SK-N-SH treated with all-trans-retinoic acid at 6 μM for 48 hours (cell line): ENCODE measurements around the gene CCL14.

Source experiments
- ATAC-seq: fragments of 200-7000 bp; cut with Tn5 transposase; 3 replicates; pipeline ENCODE4 v1.9.1; 2020; ENCODE audit warnings: mild to moderate bottlenecking, moderate library complexity
- ARNTL ChIP-seq: fragments of 450-650 bp; formaldehyde crosslinking; IDR thresholded peaks from 2 replicates; pipeline ENCODE4 v1.5.0; 2020; ENCODE audit warnings: low read depth, mild to moderate bottlenecking, moderate library complexity, borderline replicate concordance
- BACH2 ChIP-seq: fragments of 250-450 bp; sonication (Bioruptor Pico); IDR thresholded peaks from 2 replicates; pipeline ENCODE4 v1.9.0; 2021; ENCODE audit warnings: mild to moderate bottlenecking, borderline replicate concordance
- CSDC2 ChIP-seq: fragments of 250-450 bp; sonication (Bioruptor Pico); IDR thresholded peaks from 2 replicates; pipeline ENCODE4 v1.5.0; 2020; ENCODE audit warnings: mild to moderate bottlenecking, moderate library complexity
- ESRRG ChIP-seq: fragments of 250-450 bp; sonication (Bioruptor Pico); IDR thresholded peaks from 2 replicates; pipeline ENCODE4 v1.6.1; 2021; ENCODE audit warnings: mild to moderate bottlenecking
- GLIS3 ChIP-seq: fragments of 250-450 bp; sonication (Bioruptor Pico); IDR thresholded peaks from 2 replicates; pipeline ENCODE4 v1.5.0; 2020; ENCODE audit warnings: mild to moderate bottlenecking, moderate library complexity
- ISL1 ChIP-seq: fragments of 250-450 bp; sonication (Bioruptor Pico); IDR thresholded peaks from 2 replicates; pipeline ENCODE4 v2.1.2; 2022; ENCODE audit warnings: mild to moderate bottlenecking, moderate library complexity
- OSR1 ChIP-seq: fragments of 250-450 bp; sonication (Bioruptor Pico); IDR thresholded peaks from 2 replicates; pipeline ENCODE4 v1.8.0; 2022; ENCODE audit warnings: moderate library complexity, mild to moderate bottlenecking, inconsistent platforms
- PPARA ChIP-seq: fragments of 250-450 bp; sonication (Bioruptor Pico); IDR thresholded peaks from 2 replicates; pipeline ENCODE4 v1.5.0; 2020; ENCODE audit warnings: mild to moderate bottlenecking, borderline replicate concordance
- SNAI2 ChIP-seq: fragments of 250-450 bp; sonication (Bioruptor Pico); IDR thresholded peaks from 2 replicates; pipeline ENCODE4 v1.5.0; 2020; ENCODE audit warnings: mild to moderate bottlenecking, moderate library complexity
- TCF4 ChIP-seq: fragments of 250-450 bp; sonication (Bioruptor Pico); IDR thresholded peaks from 2 replicates; pipeline ENCODE4 v1.8.0; 2021; ENCODE audit warnings: mild to moderate bottlenecking, moderate library complexity, borderline replicate concordance
- TOX ChIP-seq: fragments of 250-450 bp; sonication (Bioruptor Pico); IDR thresholded peaks from 2 replicates; pipeline ENCODE4 v1.8.0; 2021; ENCODE audit warnings: mild to moderate bottlenecking, moderate library complexity, borderline replicate concordance
- ZFP3 ChIP-seq: fragments of 250-450 bp; sonication (Bioruptor Pico); IDR thresholded peaks from 2 replicates; pipeline ENCODE4 v1.5.0; 2020; ENCODE audit warnings: mild to moderate bottlenecking, moderate library complexity
- ZNF565 ChIP-seq: fragments of 450-650 bp; formaldehyde crosslinking; conservative IDR thresholded peaks from 2 replicates; pipeline ENCODE4 v1.5.0; 2020; ENCODE audit warnings: low read depth, mild to moderate bottlenecking, moderate library complexity
- ZNF70 ChIP-seq: fragments of 450-650 bp; formaldehyde crosslinking; IDR thresholded peaks from 2 replicates; pipeline ENCODE4 v1.5.0; 2020; ENCODE audit warnings: mild to moderate bottlenecking, moderate library complexity
- ZNF8 ChIP-seq: fragments of 450-650 bp; formaldehyde crosslinking; IDR thresholded peaks from 2 replicates; pipeline ENCODE4 v1.5.0; 2020; ENCODE audit warnings: mild to moderate bottlenecking, moderate library complexity
- TF ChIP-seq, protein P1 (sequence below): fragments of 250-450 bp; sonication (Bioruptor Pico); IDR thresholded peaks from 2 replicates; pipeline ENCODE4 v1.5.0; 2020; ENCODE audit warnings: mild to moderate bottlenecking, moderate library complexity
- TF ChIP-seq, protein P2 (sequence below): fragments of 250-450 bp; sonication (Bioruptor Pico); IDR thresholded peaks from 2 replicates; pipeline ENCODE4 v1.5.1; 2021; ENCODE audit warnings: mild to moderate bottlenecking, moderate library complexity
- TF ChIP-seq, protein P3 (sequence below): fragments of 250-450 bp; sonication (Bioruptor Pico); IDR thresholded peaks from 2 replicates; pipeline ENCODE4 v1.8.0; 2020; ENCODE audit warnings: mild to moderate bottlenecking, moderate library complexity, borderline replicate concordance
- TF ChIP-seq, protein P4 (sequence below): fragments of 250-450 bp; sonication (Bioruptor Pico); IDR thresholded peaks from 2 replicates; pipeline ENCODE4 v1.5.1; 2020; ENCODE audit warnings: low read depth, mild to moderate bottlenecking, moderate library complexity

Gene CCL14

DNA sequence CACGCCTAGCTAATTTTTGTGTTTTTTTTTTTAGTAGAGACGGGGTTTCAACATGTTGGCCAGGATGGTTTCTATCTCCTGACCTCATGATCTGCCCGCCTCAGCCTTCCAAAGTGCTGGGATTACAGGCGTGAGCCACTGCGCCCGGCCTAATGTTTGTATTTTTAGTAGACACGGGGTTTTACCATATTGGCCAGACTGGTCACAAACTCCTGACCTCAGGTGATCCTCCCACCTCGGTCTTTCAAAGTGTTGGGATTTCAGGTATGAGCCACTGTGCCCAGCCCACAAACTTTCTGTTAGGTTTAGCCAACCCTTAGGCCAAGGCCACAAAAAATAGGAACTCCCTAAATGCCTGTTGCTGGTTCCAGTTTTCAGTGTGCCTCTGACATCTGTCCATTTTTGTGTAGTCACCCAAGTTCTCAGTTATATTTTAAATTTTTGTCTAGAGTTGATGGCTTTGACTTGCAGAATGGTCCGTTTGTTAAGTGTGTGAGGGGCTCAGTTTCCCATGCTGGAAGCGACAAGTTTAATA lies 17.9 kb downstream of the CCL14 start:
- ATAC-seq: no peak
- TF ChIP-seq CSDC2 (CRISPR knock-in tag): no peak

DNA sequence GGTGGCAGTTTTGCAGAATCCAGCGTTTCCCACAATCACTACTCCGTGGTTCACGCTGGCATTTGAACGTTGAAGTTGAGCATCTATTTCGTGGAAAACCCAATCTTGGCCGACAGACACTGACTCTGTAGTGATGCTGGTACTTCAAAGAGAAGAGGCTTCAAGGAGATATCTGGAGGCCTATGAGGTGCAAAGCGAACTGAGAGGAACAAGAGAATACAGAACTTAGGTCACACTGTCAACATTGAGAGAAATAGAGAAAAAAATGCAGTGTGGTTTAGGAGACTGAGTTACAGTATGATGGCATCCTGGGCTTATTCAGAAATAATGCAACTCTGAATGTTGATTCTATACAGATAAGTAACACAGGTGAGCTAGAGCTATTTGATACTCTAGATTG lies 21.3 kb downstream of the CCL14 start:
- no peak for ATAC-seq
- TF ChIP-seq TOX (CRISPR knock-in tag) (no peak), ZNF70 (no peak), ARNTL (no peak), OSR1 (no peak), ZFP3 (CRISPR knock-in tag) (no peak), ZNF565 (CRISPR knock-in tag) (no peak), BACH2 (no peak)
- TF ChIP-seq, protein P1, sequence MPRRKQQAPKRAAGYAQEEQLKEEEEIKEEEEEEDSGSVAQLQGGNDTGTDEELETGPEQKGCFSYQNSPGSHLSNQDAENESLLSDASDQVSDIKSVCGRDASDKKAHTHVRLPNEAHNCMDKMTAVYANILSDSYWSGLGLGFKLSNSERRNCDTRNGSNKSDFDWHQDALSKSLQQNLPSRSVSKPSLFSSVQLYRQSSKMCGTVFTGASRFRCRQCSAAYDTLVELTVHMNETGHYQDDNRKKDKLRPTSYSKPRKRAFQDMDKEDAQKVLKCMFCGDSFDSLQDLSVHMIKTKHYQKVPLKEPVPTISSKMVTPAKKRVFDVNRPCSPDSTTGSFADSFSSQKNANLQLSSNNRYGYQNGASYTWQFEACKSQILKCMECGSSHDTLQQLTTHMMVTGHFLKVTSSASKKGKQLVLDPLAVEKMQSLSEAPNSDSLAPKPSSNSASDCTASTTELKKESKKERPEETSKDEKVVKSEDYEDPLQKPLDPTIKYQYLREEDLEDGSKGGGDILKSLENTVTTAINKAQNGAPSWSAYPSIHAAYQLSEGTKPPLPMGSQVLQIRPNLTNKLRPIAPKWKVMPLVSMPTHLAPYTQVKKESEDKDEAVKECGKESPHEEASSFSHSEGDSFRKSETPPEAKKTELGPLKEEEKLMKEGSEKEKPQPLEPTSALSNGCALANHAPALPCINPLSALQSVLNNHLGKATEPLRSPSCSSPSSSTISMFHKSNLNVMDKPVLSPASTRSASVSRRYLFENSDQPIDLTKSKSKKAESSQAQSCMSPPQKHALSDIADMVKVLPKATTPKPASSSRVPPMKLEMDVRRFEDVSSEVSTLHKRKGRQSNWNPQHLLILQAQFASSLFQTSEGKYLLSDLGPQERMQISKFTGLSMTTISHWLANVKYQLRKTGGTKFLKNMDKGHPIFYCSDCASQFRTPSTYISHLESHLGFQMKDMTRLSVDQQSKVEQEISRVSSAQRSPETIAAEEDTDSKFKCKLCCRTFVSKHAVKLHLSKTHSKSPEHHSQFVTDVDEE (CRISPR knock-in tag): no peak

DNA sequence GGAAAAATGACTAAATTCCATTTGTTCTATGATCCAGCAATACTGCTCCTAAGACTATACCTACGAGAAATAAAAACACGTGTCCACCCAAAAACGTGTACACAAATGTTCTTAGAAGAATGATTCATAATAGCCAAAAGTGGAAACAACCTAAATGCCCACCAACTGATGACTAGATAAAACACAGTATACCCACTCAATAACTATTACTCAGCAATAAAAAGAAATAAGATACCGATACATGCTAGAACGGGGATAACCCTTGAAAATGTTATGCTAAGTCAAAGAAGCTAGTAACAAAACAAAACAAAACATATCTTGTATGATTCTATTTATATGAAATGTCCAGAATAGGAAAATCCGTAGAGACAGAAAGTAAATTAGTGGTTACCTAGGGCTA lies 22.9 kb downstream of the CCL14 start:
- ATAC-seq: no peak
- TF ChIP-seq CSDC2 (CRISPR knock-in tag) (no peak), ISL1 (CRISPR knock-in tag) (no peak), ESRRG (CRISPR knock-in tag) (no peak), ZNF70 (no peak), GLIS3 (CRISPR knock-in tag) (no peak), TCF4 (no peak), ARNTL (no peak), ZNF565 (CRISPR knock-in tag) (no peak), PPARA (CRISPR knock-in tag) (no peak), SNAI2 (CRISPR knock-in tag) (no peak)
- TF ChIP-seq, protein P1 (CRISPR knock-in tag): no peak
- TF ChIP-seq, protein P2, sequence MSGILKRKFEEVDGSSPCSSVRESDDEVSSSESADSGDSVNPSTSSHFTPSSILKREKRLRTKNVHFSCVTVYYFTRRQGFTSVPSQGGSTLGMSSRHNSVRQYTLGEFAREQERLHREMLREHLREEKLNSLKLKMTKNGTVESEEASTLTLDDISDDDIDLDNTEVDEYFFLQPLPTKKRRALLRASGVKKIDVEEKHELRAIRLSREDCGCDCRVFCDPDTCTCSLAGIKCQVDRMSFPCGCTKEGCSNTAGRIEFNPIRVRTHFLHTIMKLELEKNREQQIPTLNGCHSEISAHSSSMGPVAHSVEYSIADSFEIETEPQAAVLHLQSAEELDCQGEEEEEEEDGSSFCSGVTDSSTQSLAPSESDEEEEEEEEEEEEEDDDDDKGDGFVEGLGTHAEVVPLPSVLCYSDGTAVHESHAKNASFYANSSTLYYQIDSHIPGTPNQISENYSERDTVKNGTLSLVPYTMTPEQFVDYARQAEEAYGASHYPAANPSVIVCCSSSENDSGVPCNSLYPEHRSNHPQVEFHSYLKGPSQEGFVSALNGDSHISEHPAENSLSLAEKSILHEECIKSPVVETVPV (CRISPR knock-in tag): no peak
- TF ChIP-seq, protein P3, sequence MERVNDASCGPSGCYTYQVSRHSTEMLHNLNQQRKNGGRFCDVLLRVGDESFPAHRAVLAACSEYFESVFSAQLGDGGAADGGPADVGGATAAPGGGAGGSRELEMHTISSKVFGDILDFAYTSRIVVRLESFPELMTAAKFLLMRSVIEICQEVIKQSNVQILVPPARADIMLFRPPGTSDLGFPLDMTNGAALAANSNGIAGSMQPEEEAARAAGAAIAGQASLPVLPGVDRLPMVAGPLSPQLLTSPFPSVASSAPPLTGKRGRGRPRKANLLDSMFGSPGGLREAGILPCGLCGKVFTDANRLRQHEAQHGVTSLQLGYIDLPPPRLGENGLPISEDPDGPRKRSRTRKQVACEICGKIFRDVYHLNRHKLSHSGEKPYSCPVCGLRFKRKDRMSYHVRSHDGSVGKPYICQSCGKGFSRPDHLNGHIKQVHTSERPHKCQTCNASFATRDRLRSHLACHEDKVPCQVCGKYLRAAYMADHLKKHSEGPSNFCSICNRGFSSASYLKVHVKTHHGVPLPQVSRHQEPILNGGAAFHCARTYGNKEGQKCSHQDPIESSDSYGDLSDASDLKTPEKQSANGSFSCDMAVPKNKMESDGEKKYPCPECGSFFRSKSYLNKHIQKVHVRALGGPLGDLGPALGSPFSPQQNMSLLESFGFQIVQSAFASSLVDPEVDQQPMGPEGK (CRISPR knock-in tag): no peak

DNA sequence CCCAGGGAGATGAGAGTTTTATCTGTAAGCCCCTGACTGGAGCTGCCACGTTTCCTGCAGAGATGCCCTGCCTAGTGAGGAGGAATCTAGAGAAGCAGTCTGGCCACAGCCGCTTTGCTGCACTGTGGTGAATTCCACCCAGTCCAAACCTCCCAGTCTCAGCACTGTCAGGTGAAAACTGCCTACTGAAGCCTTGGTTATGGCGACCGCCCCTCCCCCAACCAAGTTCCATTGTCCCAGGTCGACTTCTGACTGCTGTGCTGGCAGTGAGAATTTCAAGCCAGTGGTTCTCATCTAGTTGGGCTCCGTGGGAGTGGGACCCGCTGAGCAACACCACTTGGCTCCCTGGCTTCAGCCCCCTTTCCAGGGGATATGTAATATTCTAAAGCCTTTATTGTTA lies 32.8 kb downstream of the CCL14 start:
- TF ChIP-seq ZNF70 (no peak), GLIS3 (CRISPR knock-in tag) (no peak), TCF4 (no peak), ZNF8 (CRISPR knock-in tag) (no peak)
- TF ChIP-seq, protein P2 (CRISPR knock-in tag): no peak
- TF ChIP-seq, protein P4, sequence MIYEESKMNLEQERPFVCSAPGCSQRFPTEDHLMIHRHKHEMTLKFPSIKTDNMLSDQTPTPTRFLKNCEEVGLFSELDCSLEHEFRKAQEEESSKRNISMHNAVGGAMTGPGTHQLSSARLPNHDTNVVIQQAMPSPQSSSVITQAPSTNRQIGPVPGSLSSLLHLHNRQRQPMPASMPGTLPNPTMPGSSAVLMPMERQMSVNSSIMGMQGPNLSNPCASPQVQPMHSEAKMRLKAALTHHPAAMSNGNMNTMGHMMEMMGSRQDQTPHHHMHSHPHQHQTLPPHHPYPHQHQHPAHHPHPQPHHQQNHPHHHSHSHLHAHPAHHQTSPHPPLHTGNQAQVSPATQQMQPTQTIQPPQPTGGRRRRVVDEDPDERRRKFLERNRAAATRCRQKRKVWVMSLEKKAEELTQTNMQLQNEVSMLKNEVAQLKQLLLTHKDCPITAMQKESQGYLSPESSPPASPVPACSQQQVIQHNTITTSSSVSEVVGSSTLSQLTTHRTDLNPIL (CRISPR knock-in tag): no peak
- TF ChIP-seq, all 23 proteins: peak for 0
- ATAC-seq: no peak
